ENCODE results near the gene HOXB13. TPM values are rescaled to one million over a fixed set of nuclear protein-coding genes. Genes with fewer than 3 reads are reported as not detected.

HOXB13 gene
- total and polyA plus RNA-seq, 2 donors from 2014 or later: not detected

- DNase-seq (no peak), FAIRE-seq (no peak)
- no peak for TF ChIP-seq CTCF (IDR thresholded peaks at IDR 0.05; ENCODE audit: borderline replicate concordance, extremely low read depth, insufficient read depth)
- H3K4me3 ChIP-seq (ENCODE audit: low read length in 3 of 3): no peak overlapping the region
- intact Hi-C loops (cut with DNase I): loop anchor here (10.0 kb wide), 1 partner anchor 68 kb away; no protein-coding TSS in a partner anchor
- H3K9me3 ChIP-seq (ENCODE audit: control insufficient read depth in 2 of 3, insufficient read depth in 1 of 3, low read length in 3 of 3): no peaks in the 10 kb centered on the region
- no peak overlapping the region for H3K27ac ChIP-seq (ENCODE audit: low read depth in 2 of 2, low read length in 2 of 2)
- no peaks in the 10 kb centered on the region for H3K36me3 ChIP-seq (ENCODE audit: control insufficient read depth in 2 of 3, insufficient read depth in 3 of 3, low read length in 3 of 3)
- peaks cover 92% of the 10 kb centered on the region for H3K27me3 ChIP-seq (ENCODE audit: control insufficient read depth, insufficient read depth, low read length)
- no peak overlapping the region for H3K9ac ChIP-seq (ENCODE audit: low read length in 3 of 3)
- peaks cover 0 to 7% (median 0%) of the 10 kb centered on the region in 3 donors for H3K4me1 ChIP-seq (ENCODE audit: control insufficient read depth in 2 of 3, insufficient read depth in 2 of 3, low read depth in 1 of 3, low read length in 3 of 3)
Measured at GRCh38 chr17:48726916-48727286, 1.6 kb downstream of the HOXB13 start.

GRCh38 chr17:48726114-48726915 is 2.2 kb downstream of the HOXB13 start:
- no peaks in the 10 kb centered on the region for H3K9me3 ChIP-seq (ENCODE audit: control insufficient read depth in 2 of 3, insufficient read depth in 1 of 3, low read length in 3 of 3)
- no peak overlapping the region for H3K27ac ChIP-seq (ENCODE audit: low read depth in 2 of 2, low read length in 2 of 2)
- no peak overlapping the region for H3K9ac ChIP-seq (ENCODE audit: low read length in 3 of 3)
- intact Hi-C loops (cut with DNase I): loop anchor here (10.0 kb wide), 1 partner anchor 68 kb away; no protein-coding TSS in a partner anchor
- peaks cover 92% of the 10 kb centered on the region for H3K27me3 ChIP-seq (ENCODE audit: control insufficient read depth, insufficient read depth, low read length)
- FAIRE-seq: no peak
- no peaks in the 10 kb centered on the region for H3K36me3 ChIP-seq (ENCODE audit: control insufficient read depth in 2 of 3, insufficient read depth in 3 of 3, low read length in 3 of 3)
- peaks cover 0 to 7% (median 0%) of the 10 kb centered on the region in 3 donors for H3K4me1 ChIP-seq (ENCODE audit: control insufficient read depth in 2 of 3, insufficient read depth in 2 of 3, low read depth in 1 of 3, low read length in 3 of 3)
- H3K4me3 ChIP-seq (ENCODE audit: low read length in 3 of 3): no peak overlapping the region
- no peak for TF ChIP-seq CTCF (IDR thresholded peaks at IDR 0.05; ENCODE audit: borderline replicate concordance, extremely low read depth, insufficient read depth)
- no peak for DNase-seq

GRCh38 chr17:48725288-48726064 is 3.1 kb downstream of the HOXB13 start:
- H3K4me1 ChIP-seq (ENCODE audit: control insufficient read depth in 2 of 3, insufficient read depth in 2 of 3, low read depth in 1 of 3, low read length in 3 of 3): peaks cover 0 to 7% (median 0%) of the 10 kb centered on the region in 3 donors
- no peak for TF ChIP-seq CTCF (IDR thresholded peaks at IDR 0.05; ENCODE audit: borderline replicate concordance, extremely low read depth, insufficient read depth)
- no peak for FAIRE-seq
- intact Hi-C loops (cut with DNase I): loop anchor here (10.0 kb wide), 1 partner anchor 69 kb away; no protein-coding TSS in a partner anchor
- no peak for DNase-seq
- H3K4me3 ChIP-seq (ENCODE audit: low read length in 3 of 3): no peak overlapping the region
- peaks cover 93% of the 10 kb centered on the region for H3K27me3 ChIP-seq (ENCODE audit: control insufficient read depth, insufficient read depth, low read length)
- H3K36me3 ChIP-seq (ENCODE audit: control insufficient read depth in 2 of 3, insufficient read depth in 3 of 3, low read length in 3 of 3): no peaks in the 10 kb centered on the region
- no peaks in the 10 kb centered on the region for H3K9me3 ChIP-seq (ENCODE audit: control insufficient read depth in 2 of 3, insufficient read depth in 1 of 3, low read length in 3 of 3)
- H3K27ac ChIP-seq (ENCODE audit: low read depth in 2 of 2, low read length in 2 of 2): no peak overlapping the region
- H3K9ac ChIP-seq (ENCODE audit: low read length in 3 of 3): no peak overlapping the region
